ENCODE data around the gene DDX39B.
"Not testable (repeated sequence)": the region's sequence is repeated elsewhere in the genome, so short reads cannot be mapped to it uniquely, and the experiment has no call there.

The DDX39B gene

DNA sequence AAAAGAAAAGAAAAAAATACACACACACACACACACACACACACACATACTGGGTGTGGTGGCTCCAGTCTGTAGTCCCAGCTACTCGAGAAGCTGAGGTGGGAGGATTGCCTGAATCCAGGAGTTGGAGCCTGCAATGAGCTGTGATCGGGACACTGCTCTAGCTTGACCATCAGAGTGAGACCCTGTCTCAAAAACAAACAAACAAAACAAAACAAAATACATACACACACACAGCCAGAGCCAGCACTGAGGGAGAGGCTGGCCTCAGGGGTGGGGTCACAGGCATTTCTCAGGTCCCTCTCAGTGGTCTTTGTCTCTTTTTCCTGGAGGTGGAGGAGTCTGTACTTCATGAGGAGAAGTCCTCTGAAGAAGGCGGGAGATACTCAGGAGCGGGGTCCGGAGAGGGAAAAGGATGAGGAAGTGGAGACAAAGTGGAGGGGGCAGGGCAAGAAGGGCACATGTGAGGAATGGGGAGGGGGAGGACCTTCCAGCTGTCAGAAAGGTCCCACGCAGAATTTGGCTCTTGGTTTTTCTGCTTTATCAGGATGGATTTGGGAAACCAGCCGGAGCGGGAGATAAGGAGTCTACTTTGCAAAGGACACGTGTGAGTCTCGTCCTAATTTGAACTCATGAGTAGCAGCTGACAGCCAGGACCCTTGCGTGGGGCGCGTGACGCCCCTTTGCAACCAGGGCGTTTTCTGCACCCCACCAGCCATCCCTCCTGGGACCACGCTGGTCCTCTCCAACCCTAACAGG, 51.5 kb downstream of the DDX39B start:
- no peaks in the 10 kb centered on the region for H3K9me2 ChIP-seq (ENCODE audit: low read depth, low read length)
- no peaks in the 10 kb centered on the region for H3K9me3 ChIP-seq (ENCODE audit: low read length)
- H3K9ac ChIP-seq (ENCODE audit: low read length) = no peak overlapping the region
- H3K4me1 ChIP-seq (ENCODE audit: insufficient read depth, low read length, severe bottlenecking) = peaks cover 27% of the 10 kb centered on the region
- H4K20me1 ChIP-seq (ENCODE audit: insufficient read depth, low read length) = no peaks in the 10 kb centered on the region
- H3K27ac ChIP-seq (ENCODE audit: low read depth, low read length, poor library complexity, severe bottlenecking) = no peak overlapping the region
- no peak overlapping the region for H3K4me3 ChIP-seq (ENCODE audit: low read depth, low read length, poor library complexity, severe bottlenecking)
- TF ChIP-seq CTCF (IDR thresholded peaks at IDR 0.05; ENCODE audit: low read length) (no peak), EZH2 (IDR thresholded peaks at IDR 0.05; ENCODE audit: borderline replicate concordance, low read length) (no peak)
- H3F3A ChIP-seq (ENCODE audit: insufficient read depth, low read length) = no peaks in the 10 kb centered on the region
- H3K4me2 ChIP-seq (ENCODE audit: low read length) = no peak overlapping the region
- no peaks in the 10 kb centered on the region for H3K27me3 ChIP-seq (ENCODE audit: insufficient read depth, low read length)
- H3K36me3 ChIP-seq (ENCODE audit: insufficient read depth, low read length) = no peaks in the 10 kb centered on the region; the same call in 1 of the 2 replicates
- peaks cover 4% of the 10 kb centered on the region for H3K79me2 ChIP-seq (ENCODE audit: insufficient read depth, low read length)
- H2AFZ ChIP-seq (ENCODE audit: low read length) = no peak overlapping the region

- Histone ChIP-seq H4K20me1 (ENCODE audit: insufficient read depth, low read length) (no peaks in the 10 kb centered on the region), H2AFZ (ENCODE audit: low read length) (no peak overlapping the region), H3K4me1 (ENCODE audit: insufficient read depth, low read length, severe bottlenecking) (peaks cover 27% of the 10 kb centered on the region), H3K9ac (ENCODE audit: low read length) (no peak overlapping the region), H3K27ac (ENCODE audit: low read depth, low read length, poor library complexity, severe bottlenecking) (no peak overlapping the region), H3K9me3 (ENCODE audit: low read length) (no peaks in the 10 kb centered on the region), H3K4me3 (ENCODE audit: low read depth, low read length, poor library complexity, severe bottlenecking) (no peak overlapping the region), H3K4me2 (ENCODE audit: low read length) (no peak overlapping the region), H3F3A (ENCODE audit: insufficient read depth, low read length) (no peaks in the 10 kb centered on the region), H3K79me2 (ENCODE audit: insufficient read depth, low read length) (no peaks in the 10 kb centered on the region), H3K9me2 (ENCODE audit: low read depth, low read length) (no peaks in the 10 kb centered on the region), H3K27me3 (ENCODE audit: insufficient read depth, low read length) (no peaks in the 10 kb centered on the region), H3K36me3 (ENCODE audit: insufficient read depth, low read length) (no peaks in the 10 kb centered on the region; the same call in 1 of the 2 replicates)
- TF ChIP-seq CTCF (IDR thresholded peaks at IDR 0.05; ENCODE audit: low read length) (no peak), EZH2 (IDR thresholded peaks at IDR 0.05; ENCODE audit: borderline replicate concordance, low read length) (no peak)
Measured at GRCh38 chr6:31489086-31489485, 52.7 kb downstream of the DDX39B start.

DNA sequence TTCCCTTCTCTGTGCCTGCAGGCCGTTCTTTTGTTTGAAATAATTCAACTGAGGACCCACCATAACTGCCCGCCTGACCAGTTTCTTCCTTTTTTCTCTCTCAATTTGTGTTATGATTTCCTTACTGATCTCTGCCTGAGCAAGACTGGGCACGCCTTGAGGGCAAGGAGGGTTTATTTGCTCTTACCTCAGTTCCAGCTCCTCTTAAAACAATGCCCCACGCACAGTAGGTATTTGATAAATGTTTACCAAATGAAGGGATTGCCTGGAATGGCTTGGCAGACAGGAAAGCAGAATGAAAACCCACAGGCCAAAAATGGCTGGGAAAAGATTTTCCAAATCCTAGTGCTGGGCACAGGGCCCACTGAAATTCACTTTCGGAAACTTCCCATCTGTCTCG, 54.1 kb downstream of the DDX39B start:
- H4K20me1 ChIP-seq (ENCODE audit: insufficient read depth, low read length); H3K27ac ChIP-seq (ENCODE audit: low read depth, low read length, poor library complexity, severe bottlenecking); H3K9ac ChIP-seq (ENCODE audit: low read length); H3K9me2 ChIP-seq (ENCODE audit: low read depth, low read length); H3F3A ChIP-seq (ENCODE audit: insufficient read depth, low read length); H3K4me3 ChIP-seq (ENCODE audit: low read depth, low read length, poor library complexity, severe bottlenecking); H3K27me3 ChIP-seq (ENCODE audit: insufficient read depth, low read length); H3K4me2 ChIP-seq (ENCODE audit: low read length); H2AFZ ChIP-seq (ENCODE audit: low read length); H3K36me3 ChIP-seq (ENCODE audit: insufficient read depth, low read length); H3K9me3 ChIP-seq (ENCODE audit: low read length); H3K79me2 ChIP-seq (ENCODE audit: insufficient read depth, low read length): not testable (repeated sequence)
- peaks cover 17% of the 10 kb centered on the region for H3K4me1 ChIP-seq (ENCODE audit: insufficient read depth, low read length, severe bottlenecking)

GRCh38 chr6:31486065-31486837, 55.6 kb downstream of the DDX39B start:
- not testable (repeated sequence) for H3K9ac ChIP-seq (ENCODE audit: low read length); H2AFZ ChIP-seq (ENCODE audit: low read length); H3K27ac ChIP-seq (ENCODE audit: low read depth, low read length, poor library complexity, severe bottlenecking); H3K4me2 ChIP-seq (ENCODE audit: low read length); H3K79me2 ChIP-seq (ENCODE audit: insufficient read depth, low read length); H4K20me1 ChIP-seq (ENCODE audit: insufficient read depth, low read length); H3K4me1 ChIP-seq (ENCODE audit: insufficient read depth, low read length, severe bottlenecking); H3K27me3 ChIP-seq (ENCODE audit: insufficient read depth, low read length); H3K36me3 ChIP-seq (ENCODE audit: insufficient read depth, low read length); H3K9me2 ChIP-seq (ENCODE audit: low read depth, low read length); H3K9me3 ChIP-seq (ENCODE audit: low read length); H3K4me3 ChIP-seq (ENCODE audit: low read depth, low read length, poor library complexity, severe bottlenecking); H3F3A ChIP-seq (ENCODE audit: insufficient read depth, low read length)
